OCI-LY3 (cell line): ENCODE measurements around the gene MAPK12.

Experiments used
- EZH2phosphoT487 ChIP-seq: fragments of 200-600 bp; shearing (Covaris generic); IDR thresholded peaks from 2 replicates; pipeline ENCODE4 v1.6.1; 2018; ENCODE audit warnings: antibody characterized with exemption, mixed run types, low read depth
- TF ChIP-seq, protein P1 (sequence below): fragments of 200-600, 300-600 bp; sonication (generic); IDR thresholded peaks from 2 replicates; pipeline ENCODE4 v1.5.1; 2014; ENCODE audit warnings: antibody characterized with exemption, low read length, low read depth

GRCh38 chr22:50251477-50252081 lies 9.9 kb downstream of the MAPK12 start:
- TF ChIP-seq, protein P1, sequence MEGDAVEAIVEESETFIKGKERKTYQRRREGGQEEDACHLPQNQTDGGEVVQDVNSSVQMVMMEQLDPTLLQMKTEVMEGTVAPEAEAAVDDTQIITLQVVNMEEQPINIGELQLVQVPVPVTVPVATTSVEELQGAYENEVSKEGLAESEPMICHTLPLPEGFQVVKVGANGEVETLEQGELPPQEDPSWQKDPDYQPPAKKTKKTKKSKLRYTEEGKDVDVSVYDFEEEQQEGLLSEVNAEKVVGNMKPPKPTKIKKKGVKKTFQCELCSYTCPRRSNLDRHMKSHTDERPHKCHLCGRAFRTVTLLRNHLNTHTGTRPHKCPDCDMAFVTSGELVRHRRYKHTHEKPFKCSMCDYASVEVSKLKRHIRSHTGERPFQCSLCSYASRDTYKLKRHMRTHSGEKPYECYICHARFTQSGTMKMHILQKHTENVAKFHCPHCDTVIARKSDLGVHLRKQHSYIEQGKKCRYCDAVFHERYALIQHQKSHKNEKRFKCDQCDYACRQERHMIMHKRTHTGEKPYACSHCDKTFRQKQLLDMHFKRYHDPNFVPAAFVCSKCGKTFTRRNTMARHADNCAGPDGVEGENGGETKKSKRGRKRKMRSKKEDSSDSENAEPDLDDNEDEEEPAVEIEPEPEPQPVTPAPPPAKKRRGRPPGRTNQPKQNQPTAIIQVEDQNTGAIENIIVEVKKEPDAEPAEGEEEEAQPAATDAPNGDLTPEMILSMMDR, result no peak
- TF ChIP-seq EZH2phosphoT487, result no peak
